HT1080 (cell line): Measurements from ENCODE around the gene AMPD3. TPM values are rescaled to one million over a fixed set of nuclear protein-coding genes. Genes with fewer than 3 reads are reported as not detected.

ENCODE experiments used
- DNase-seq: peaks from one replicate; pipeline ENCODE4 v3.0.0-alpha.2; 2015; ENCODE audit warnings: low read depth
- total RNA-seq: library from RNA; depleted of rRNA; stranded (reverse); fragments of >200 nt; shearing (Covaris generic); gene quantifications from 2 replicates; pipeline ENCODE4 v1.2.3, GENCODE V29; 2014

The AMPD3 gene
- total RNA-seq, 1 experiment from 2014 or later = 6.8 TPM

DNA sequence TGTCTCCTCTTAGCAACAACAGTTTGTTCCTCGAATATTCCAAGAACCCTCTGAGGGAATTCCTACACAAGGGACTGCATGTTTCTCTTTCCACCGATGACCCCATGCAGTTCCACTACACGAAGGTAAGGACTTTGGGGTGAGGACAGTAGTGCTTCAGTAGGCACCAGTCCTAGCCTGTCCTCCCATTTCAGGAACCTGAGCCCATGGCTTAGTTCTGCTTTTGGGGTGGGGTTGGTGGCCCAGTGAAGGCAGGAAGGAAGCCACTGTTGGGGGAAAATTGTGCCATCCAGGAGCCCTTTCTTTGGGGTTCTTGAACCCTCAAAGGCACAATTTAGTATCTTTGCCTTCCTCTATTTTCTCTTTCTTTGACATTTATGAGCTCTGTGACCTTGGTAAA lies 47.7 kb downstream of the AMPD3 start:
- DNase-seq = no peak

DNA sequence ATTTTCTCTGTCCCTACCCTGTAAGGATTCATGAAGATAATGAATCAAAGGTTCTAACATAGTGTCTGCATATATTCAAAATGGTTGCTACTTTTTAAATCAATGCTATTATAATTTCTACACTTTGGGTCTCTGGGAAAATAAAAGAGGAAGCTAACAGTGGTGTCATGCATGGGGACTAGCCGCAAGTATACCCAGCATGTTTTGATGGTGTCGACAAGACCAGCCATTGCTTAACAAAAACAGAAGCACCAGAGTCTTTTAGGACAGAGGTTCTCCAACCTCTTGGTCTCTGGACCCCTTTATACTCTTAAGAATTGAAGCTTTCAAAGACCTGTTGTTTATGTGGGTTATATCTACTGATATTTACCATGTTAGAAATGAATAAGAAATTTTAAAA lies 48.2 kb downstream of the AMPD3 start:
- no peak for DNase-seq

DNA sequence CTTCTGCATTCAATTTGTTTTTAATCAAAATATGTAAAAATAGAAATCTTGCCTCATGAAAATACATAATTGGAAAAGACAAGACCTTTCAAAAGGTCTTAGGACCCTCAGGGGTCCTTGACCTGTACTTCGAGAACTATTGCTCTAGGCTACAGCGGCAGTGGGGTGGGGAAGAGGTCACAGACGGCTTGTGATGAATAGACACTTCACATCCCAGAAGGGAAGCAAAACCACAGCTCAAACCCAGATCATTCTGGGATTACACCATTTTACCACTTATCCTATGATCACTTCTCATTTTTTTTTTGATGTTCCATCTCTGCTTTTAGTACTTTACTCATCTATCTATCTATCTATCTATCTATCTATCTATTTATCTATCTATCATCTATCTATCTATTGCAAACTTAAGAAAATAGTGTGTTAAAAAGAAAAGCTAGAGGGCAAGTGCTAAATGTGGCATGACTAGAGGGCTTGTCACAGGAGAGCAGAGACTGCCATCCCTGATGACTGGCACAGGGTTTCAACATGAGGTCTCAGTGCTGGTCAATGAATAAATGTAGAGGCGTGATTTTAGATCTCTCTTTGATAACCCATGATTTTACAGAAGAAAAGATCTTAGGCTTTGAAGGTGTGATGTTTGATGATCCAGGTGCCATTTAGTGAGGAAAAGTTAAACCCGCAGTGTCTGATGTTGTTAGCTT lies 48.9 kb downstream of the AMPD3 start:
- no peak for DNase-seq

DNA sequence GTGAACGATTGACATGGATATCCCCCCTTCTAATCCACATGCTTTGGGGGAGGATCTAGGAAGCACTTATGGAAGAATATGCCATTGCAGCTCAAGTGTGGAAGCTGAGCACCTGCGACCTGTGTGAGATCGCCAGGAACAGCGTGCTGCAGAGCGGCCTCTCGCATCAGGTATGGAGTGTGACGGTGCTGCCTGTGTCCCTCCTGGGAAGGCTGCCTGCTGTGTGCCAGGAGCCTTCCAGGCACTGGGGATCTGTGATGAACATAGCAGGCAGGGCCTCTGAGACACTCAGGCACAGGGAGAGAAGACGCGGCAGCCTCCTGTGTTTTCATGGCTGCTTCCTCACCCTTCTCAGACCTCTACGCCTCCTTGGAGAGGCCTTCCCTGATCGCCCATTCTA lies 49.4 kb downstream of the AMPD3 start:
- DNase-seq = no peak

DNA sequence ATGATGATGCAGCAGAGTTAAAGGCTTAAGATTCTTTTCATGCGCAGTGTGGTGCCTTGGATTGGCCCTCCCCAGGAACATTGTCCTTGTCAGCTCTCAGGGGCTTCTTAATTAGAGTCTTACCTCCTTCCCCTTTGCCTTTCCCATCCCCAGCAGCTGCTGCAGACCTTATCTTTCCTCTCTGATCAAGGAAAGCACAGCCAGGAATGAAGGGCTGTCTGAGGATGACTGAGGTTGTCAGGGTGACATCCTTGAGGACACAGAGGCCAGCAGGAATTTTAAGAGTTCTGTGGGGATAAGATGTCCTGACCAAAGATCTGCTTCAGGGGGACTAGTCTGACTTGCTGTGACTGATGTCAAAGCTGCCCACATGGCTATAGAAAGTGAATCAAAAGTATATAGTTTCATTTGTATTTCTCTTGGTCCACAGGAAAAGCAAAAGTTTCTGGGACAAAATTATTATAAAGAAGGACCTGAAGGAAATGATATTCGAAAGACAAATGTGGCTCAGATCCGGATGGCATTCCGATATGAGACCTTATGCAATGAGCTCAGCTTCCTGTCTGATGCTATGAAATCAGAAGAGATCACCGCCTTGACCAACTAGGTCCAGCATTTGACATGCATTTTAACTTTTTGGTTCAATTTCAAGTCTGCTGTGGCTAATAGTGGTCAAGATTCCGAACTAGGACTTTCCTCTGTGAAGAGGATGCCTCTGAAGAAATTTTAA lies 50.4 kb downstream of the AMPD3 start:
- DNase-seq = no peak

DNA sequence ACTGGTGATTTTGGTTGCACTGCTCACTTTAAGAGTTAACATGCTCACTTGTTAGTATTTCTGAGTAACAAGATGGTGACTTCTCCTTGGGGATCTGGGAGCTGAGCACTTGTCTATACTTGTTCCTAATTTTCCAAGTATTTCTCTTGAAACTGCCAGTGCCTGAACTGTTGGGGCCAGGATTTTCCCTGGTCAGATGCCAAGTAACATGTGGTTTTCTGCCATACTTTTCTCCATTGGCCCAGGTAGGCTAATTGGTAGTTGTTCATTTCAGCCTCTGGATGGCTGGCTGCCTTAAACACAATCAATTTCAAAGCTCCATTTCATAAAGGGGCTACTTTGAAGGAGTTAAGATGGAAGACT lies 50.9 kb downstream of the AMPD3 start:
- DNase-seq = no peak

DNA sequence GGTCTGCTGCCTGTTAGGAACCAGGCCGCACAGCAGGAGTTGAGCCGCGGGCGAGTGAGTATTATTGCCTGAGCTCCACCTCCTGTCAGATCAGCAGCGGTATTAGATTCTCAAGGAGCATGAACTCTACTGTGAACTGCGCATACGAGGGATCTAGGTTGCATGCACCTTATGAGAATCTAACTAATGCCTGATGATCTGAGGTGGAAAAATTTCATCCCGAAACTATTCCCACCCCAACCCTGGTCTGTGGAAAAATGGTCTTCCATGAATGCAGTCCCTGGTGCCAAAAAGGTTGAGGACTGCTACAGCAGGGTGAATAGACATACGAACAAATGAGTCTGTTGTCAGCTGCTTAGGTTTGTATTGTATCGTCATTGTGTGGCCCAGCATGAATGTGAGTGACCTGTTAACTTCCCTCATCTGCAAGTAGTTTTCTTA lies 56.1 kb downstream of the AMPD3 start:
- DNase-seq = no peak

DNA sequence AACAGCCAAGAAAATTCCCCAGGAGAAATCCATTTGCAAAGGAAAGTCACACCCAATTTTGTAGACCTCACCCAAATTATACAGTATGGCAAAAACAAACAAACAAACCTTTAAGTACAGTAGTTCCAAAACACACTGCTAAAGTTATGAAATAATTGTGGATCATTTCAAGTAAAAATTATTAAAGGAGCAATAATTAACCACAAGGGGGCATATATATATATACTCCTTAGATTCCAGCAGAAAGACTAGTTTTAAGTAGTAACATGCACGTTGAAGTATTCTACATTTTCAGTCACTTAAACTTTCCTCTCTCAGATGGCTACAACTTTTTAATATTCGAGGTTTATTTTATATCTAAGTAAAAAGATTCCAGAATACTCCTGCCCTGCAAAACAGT lies 59.1 kb downstream of the AMPD3 start:
- no peak for DNase-seq

DNA sequence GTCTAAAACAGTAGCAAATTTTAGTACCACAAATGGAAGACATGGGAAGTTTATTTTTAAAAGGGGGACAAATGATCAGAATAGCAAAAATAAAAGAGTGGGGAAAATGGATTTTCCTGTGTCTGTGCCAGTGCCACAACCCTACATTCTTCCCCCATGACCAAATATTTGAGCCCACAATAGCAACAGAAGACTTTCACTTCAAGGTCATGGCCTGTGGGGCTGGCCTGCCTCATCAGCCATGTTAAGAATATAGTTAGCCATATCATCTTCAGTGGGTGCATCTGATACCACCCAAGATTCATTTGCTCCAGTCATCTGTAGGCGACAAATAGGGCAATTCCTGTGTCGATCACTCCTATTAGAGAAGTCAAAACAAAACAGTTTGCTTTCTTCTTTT lies 59.6 kb downstream of the AMPD3 start:
- no peak for DNase-seq

DNA sequence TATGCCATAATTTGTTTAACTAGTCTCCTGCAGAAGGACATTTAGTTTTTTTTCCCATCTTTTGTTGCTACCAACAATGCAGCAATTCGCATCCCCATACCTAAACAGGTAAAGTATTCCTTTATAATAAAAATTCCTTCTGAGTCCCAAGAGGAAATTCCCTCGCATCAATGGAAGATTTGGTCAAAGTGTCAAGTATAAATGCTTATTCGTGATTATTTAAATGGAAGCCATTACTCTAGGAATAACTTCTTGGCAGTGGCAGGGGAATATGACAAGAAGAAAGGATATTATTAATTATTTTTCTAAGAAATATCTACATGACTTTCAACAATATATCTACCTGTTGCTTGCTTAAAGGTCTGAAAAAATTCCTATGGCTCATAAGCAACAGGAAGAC lies 60.4 kb downstream of the AMPD3 start:
- no peak for DNase-seq

DNA sequence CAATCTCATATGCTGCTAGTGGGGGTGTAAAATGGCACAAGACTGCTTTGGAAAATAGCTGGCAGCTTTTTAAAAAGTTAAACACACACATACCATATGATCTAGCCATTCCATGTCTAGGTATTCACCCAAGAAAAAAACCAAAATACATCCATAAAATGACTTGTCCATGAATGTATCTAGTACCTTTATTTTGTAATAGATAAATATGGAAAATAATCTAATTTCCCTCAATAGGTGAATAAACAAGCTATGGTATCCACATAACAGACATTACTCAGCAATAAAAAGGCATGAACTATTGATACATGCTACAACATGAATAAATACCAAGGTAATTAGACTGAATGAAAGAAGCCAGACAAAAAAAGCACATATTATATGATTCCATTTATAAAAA lies 63.1 kb downstream of the AMPD3 start:
- DNase-seq = no peak

DNA sequence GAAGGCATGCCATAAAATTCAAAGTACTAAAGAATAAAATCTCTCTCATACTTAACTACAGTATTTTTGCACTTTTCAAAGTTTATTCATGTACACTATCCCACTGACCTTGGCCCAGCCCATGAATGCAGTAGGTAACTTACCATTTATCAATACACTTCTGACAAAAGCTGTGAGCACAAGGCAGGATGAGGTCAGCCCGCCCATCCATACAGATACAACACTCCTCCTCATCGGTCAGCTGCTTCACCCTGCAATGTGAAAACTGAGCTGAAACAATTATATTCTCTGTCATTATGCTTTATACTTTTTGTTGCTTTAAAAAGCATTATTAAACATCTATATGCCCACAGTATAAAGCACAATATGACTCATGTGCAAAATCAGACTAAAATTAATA lies 63.8 kb downstream of the AMPD3 start:
- DNase-seq = no peak

DNA sequence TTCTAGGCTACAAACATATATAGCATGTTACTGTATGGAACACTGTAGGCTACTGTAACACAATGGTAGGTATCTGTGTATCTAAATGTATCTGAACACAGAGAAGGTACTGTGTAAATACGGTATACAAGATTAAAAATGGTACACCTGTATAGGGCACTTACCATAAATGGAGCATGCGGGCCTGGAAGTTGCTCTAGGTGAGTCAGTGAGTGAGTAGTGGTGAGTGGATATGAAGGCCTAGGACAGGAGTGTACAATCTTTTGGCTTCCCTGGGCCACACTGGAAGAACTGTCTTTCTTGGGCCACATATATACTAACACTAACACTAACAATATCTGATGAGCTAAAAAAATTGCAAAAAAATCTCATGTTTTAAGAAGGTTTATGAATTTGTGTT lies 64.6 kb downstream of the AMPD3 start:
- no peak for DNase-seq

DNA sequence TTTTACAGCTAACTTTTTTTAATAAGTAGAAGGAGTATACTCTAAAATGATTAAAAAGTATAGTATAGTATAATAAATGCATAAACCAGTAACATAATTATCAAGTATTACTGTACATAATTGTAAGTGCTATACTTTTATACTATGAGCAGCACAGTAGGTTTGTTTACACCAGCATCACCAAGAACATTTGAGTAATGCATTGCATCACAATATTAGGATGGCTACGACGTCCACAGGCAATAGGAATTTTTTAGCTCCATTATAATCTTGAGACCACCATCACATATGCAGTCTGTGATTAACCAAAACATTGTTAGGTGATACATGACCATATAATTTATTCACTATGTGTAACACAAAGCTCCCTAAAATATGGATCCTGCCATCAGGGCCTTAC lies 65.5 kb downstream of the AMPD3 start:
- no peak for DNase-seq

DNA sequence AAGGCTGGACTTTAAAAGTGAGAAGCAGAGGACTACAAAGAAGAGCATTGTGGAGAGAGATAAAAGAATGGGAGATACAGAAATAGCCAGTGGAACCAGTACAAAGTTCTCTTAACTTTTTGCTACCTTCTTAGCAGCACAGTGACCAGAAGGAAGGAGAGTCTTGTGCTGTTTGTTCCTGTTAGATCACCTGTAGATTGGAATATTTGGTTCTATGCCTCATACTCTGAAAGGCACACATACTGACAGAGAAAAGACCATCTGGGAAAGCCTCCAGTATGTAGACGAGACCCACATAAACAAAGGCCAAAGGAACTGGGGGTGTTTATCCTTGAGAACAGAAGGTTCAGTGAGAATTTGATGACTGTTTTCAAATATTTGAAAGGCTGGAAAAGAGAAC lies 67.2 kb downstream of the AMPD3 start:
- DNase-seq = no peak

DNA sequence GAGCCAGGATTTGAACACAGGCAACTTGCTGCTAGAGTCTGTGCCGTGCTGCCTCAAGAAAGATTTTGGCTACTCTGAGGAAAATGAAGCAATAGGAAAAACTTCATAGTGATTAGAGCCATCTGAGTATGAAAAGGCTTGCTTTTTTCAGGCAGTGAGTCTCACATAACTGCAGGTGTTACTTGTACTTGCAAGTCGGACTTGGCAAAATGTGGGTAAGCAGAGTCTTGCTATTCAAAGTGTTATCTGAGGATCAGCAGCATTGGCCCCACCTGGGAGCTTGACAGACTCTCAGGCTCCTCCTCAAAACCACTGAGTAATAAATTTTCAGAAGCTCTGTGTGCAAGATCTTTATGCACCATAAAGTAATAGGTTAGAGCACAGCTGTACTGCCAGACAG lies 67.9 kb downstream of the AMPD3 start:
- DNase-seq = no peak

DNA sequence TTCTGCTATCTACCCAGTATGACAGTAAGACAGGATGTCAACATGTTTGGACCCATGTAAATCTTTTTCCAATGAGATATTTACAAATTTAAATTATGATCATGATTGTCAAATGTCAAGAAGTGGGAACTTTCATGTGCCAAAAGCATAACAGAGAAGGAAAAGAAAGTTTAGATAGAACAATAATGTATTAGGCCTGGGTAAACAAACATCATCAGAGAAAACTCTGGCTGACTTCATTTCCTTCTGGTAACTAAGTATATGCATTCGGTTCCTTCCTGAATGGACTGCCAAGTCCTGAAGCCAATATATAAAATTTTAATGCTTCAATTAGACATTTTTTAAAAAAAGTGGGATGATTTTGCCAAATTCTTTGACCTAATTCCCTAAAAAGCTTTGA lies 69.4 kb downstream of the AMPD3 start:
- DNase-seq = no peak

DNA sequence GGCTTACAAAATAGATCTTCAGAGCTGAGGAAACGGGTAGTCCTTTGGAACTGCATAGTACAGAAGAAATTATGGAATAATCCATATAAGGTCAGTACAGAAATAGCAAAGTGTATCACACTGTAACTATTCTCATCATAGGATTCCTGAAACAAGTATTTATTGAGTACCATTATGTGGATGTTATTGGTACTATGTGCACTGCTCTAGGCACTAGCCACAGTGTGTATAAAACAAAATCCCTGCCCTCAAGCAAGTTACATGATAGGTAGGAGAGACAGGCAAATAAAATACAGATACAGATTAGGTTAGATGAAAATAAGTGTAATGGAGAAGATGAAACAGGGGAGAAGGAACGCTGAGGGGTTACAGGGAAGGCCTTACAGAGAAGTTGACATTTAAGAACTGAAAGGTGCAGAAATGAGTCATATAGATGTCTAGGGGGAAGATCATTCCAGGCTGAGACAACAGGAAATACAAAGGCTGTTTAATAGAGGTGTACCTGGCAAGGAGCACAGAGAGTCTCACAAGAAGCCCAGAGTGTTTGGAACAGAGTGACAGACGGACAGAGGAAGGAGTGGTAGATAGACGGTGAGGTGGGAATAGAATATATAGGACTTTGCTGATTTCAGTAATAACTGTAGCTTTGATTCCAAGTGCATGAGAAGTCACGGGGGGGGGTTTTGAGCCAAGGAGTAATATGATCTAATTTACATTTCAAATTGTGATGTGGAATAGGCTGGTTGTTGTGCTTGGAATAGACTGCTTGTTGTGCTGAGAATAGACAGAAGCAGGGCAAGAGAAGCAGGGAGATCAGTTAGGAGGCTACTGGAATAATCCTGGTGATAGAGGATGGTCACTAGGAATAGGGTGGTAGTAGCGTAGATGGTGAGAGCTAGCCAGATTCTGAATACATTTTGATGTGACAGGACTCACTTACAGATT lies 72.2 kb downstream of the AMPD3 start:
- DNase-seq = peak; percentile 39

DNA sequence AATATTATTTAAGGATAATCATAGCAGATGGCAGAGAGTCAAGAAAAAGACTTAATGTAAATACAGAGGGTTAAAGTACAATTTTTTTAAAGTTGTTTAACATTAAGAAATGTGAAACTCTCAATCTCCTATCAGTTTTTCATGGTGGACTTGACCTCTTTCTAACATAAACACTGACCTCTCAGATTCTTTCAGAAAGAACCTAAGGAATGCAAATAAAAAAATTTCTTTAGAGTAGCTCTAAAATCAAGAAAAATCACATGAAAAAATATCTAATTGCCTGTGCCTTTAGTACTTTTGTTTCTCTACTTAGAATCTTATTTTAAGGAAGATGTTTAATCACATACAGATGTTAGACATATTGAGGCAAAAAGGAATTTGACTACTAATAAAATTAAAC lies 73.1 kb downstream of the AMPD3 start:
- DNase-seq = no peak

DNA sequence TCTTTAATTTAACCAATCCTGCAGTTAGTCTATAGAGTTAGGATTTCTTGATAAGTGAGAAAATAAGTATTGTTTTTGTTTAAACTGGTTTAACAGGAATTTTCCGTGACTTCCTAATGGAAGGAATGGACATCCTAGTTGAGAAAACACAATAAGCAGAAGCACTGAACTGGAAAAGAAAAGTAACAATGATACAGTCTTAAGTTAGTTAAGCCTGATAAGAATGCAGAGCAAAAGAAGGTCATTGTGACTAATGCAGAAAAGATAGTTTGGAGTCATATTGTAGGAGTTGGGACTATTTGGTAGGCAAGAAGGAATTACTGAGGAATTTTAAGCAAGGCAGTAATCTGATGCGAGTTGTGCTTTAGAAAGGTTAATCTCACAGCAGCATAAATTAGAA lies 74.2 kb downstream of the AMPD3 start:
- DNase-seq = no peak

DNA sequence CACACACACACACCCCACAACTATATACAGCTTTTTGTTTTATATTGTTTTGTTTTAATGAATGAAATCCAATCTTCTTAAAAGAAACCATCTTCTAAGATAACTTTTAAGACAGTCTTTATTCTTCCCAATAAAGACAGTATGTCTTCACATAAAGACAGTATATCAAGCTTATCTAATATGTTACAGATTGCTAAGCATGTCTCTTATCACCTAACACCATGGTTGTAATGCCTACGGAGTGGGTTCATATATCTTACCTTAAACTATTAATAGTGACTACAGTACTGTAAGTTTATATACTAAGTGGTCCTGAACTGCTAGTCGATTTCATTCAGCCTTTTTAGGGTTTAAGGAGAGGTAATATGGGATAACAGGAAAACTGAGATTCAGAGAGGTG lies 77.5 kb downstream of the AMPD3 start:
- no peak for DNase-seq

DNA sequence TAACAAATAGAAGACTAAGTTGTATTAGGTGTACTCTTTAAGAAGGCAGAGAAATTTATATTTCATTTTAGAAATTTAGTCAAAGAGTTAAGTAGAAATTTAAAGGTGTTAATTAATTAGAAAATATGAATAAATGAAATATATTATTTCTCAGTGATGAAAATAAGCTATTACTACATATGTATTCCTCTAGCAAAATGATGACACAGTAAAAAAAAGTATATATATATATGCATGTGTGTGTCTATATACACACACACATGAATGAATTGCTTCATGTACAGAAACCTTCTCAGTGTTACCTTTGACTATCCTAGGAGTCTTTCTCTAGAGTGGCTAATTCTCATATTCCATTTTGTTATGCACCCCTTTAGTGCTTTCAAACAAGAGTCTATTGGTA lies 78.3 kb downstream of the AMPD3 start:
- DNase-seq = no peak
